Progenitor cell of endocrine pancreas (in vitro differentiated cells): ENCODE measurements around the gene CRHBP. TPM values are rescaled to one million over a fixed set of nuclear protein-coding genes. Genes with fewer than 3 reads are reported as not detected.

Source experiments
- DNase-seq: peaks from one replicate; pipeline ENCODE4 v3.0.0; 2021; ENCODE audit warnings: low spot score; ENCODE audit not compliant: unreplicated experiment
- H3K27ac Mint-ChIP-seq: 2 replicates; pipeline ENCODE4 v1.8.0; 2021; ENCODE audit warnings: mild to moderate bottlenecking, moderate library complexity, mixed read lengths
- H3K27me3 Mint-ChIP-seq: 2 replicates; pipeline ENCODE4 v1.8.0; 2021; ENCODE audit warnings: mixed read lengths
- H3K36me3 Mint-ChIP-seq: 2 replicates; pipeline ENCODE4 v1.8.0; 2022; ENCODE audit warnings: mixed read lengths; ENCODE audit not compliant: insufficient read depth
- H3K4me1 Mint-ChIP-seq: 2 replicates; pipeline ENCODE4 v1.8.0; 2021; ENCODE audit warnings: low read depth, mixed read lengths
- H3K4me3 Mint-ChIP-seq: 2 replicates; pipeline ENCODE4 v1.8.0; 2021; ENCODE audit warnings: low read depth, mild to moderate bottlenecking, moderate library complexity, mixed read lengths
- H3K9me3 Mint-ChIP-seq: 2 replicates; pipeline ENCODE4 v1.8.0; 2021; ENCODE audit warnings: low read depth, mixed read lengths
- CTCF ChIP-seq: fragments of 200-600 bp; sonication (generic); IDR thresholded peaks from one replicate; pipeline ENCODE4 v1.5.0; 2021; ENCODE audit warnings: antibody characterized with exemption, mild to moderate bottlenecking; ENCODE audit not compliant: unreplicated experiment
- total RNA-seq: library from RNA; stranded (reverse); gene quantifications from 2 replicates; pipeline ENCODE4 v1.2.1, GENCODE V29; 2021

Gene CRHBP
- total RNA-seq, 1 donor from 2014 or later: 1.1 TPM

DNA sequence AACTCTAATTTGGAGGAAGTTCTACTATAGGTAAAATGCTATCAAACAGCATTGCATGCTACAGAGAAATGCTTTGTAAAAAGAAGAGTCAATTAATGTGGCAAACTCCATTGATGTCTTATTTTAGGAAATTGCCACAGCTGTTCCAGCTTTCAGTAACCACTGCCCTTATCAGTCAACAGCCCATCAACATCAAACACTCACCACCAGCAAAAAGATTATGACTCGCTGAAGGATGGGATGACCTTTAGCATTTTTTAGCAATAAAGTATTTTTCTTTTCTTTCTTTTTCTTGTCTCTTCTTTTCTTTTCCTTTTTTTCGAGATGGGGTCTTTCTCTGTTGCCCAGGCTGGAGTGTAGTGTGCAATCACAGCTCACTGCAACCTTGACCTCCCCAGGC is 26.0 kb downstream of the CRHBP start:
- Mint-ChIP-seq H3K27ac (no peak overlapping the region), H3K9me3 (no peaks in the 10 kb centered on the region), H3K27me3 (no peaks in the 10 kb centered on the region), H3K4me1 (peaks cover 1% of the 10 kb centered on the region), H3K4me3 (no peak overlapping the region), H3K36me3 (no peaks in the 10 kb centered on the region)
- DNase-seq: no peak
- no peak for TF ChIP-seq CTCF

DNA sequence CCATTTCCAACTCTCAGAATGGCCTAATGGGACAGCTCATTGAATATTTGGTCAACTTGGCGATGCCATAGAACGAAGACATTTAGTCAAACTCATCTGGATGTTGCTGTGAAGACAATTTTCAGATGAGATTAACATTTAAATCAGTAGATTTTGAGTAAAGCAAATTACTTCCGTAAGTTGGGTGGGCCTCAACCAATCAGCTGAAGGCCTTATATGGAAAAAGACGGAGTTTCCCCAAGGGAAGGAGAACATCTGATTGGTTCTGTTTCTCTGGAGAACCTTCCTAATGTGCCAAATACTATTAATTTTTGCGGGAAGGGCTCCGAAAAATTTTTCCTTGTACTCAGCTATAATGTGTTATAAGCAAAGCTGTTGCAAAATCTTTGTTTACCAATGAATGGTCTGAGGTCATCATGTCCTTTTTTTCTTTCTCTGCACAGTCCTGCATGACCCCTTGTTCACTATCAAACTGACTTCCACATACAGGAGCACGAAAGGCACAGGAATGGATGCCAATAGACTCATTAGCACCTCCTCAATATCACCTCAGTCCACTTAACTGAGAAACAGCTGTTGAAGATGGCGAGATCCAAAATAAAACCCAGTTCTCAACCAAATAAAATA is 27.8 kb downstream of the CRHBP start:
- no peaks in the 10 kb centered on the region for H3K9me3 Mint-ChIP-seq
- DNase-seq: no peak
- H3K36me3 Mint-ChIP-seq: no peaks in the 10 kb centered on the region
- H3K27me3 Mint-ChIP-seq: no peaks in the 10 kb centered on the region
- H3K27ac Mint-ChIP-seq: no peak overlapping the region
- H3K4me1 Mint-ChIP-seq: peaks cover 1% of the 10 kb centered on the region
- TF ChIP-seq CTCF: no peak
- no peak overlapping the region for H3K4me3 Mint-ChIP-seq

GRCh38 chr5:76982450-76982849 is 29.6 kb downstream of the CRHBP start:
- Mint-ChIP-seq H3K4me1 (peaks cover 6% of the 10 kb centered on the region), H3K27ac (no peak overlapping the region), H3K36me3 (no peaks in the 10 kb centered on the region), H3K27me3 (no peaks in the 10 kb centered on the region), H3K4me3 (no peak overlapping the region), H3K9me3 (no peaks in the 10 kb centered on the region)
- no peak for DNase-seq
- TF ChIP-seq CTCF: no peak

DNA sequence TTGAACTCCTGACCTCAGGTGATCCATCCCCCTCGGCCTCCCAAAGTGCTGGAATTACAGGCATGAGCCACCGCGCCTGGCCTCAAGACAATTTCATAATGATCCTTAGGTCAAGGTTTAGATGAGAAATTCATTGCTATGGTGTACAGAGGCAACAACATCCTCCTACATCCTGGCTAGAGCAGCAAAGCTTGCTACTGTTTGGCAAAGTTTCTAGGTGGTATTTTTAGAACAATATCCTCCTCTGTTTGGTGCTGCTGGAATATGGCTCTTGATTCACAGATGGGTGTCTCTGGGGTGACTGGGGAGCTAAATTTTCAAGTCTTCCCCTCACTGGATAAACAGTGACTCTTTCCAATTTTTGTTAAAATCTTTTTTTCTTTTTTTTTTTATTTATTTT is 30.6 kb downstream of the CRHBP start:
- peaks cover 6% of the 10 kb centered on the region for H3K4me1 Mint-ChIP-seq
- H3K36me3 Mint-ChIP-seq: no peaks in the 10 kb centered on the region
- H3K27me3 Mint-ChIP-seq: no peaks in the 10 kb centered on the region
- DNase-seq: no peak
- no peak overlapping the region for H3K4me3 Mint-ChIP-seq
- H3K27ac Mint-ChIP-seq: no peak overlapping the region
- no peak for TF ChIP-seq CTCF
- no peaks in the 10 kb centered on the region for H3K9me3 Mint-ChIP-seq

DNA sequence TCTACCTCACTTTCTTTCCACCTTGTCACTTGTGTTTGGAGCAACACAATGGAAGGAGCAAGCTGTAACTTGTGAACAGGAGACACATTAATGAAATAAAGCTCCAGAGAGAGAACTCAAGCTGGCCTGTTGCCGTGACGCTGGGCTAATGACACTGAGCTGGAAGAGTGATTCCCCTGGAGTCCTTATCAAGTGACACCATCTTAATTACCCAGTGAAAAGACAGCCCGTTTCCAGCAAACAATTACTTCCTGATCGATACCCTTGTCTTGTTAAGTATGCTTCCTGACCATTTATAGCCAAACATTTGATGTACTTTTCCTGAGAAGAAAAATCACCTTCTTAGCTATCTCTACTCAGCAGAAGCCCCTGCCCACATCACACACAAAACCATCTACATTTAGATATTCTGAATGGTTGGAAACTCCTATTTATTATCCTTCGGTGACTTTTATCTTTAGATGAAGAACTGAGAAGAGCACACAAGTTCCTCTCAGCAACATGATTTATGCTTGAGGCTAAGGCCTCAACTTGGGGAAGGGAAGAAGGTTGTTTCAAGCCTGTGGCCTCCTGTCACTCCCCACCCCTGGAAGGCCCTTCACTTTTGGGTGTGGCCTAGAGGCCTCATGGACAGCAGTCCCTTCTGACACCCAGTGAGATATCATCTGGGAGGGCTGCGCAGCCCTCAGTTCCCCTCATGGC is 34.1 kb downstream of the CRHBP start:
- no peak overlapping the region for H3K27ac Mint-ChIP-seq
- no peak overlapping the region for H3K4me3 Mint-ChIP-seq
- no peaks in the 10 kb centered on the region for H3K36me3 Mint-ChIP-seq
- peaks cover 6% of the 10 kb centered on the region for H3K4me1 Mint-ChIP-seq
- no peak for DNase-seq
- H3K9me3 Mint-ChIP-seq: no peaks in the 10 kb centered on the region
- no peaks in the 10 kb centered on the region for H3K27me3 Mint-ChIP-seq
- TF ChIP-seq CTCF: no peak
